SK-N-SH treated with all-trans-retinoic acid at 6 μM for 48 hours (cell line): Measurements from ENCODE around the gene MALL.

ENCODE experiments used
- ATAC-seq: fragments of 200-7000 bp; cut with Tn5 transposase; 3 replicates; pipeline ENCODE4 v1.9.1; 2020; ENCODE audit warnings: mild to moderate bottlenecking, moderate library complexity
- ARNTL ChIP-seq: fragments of 450-650 bp; formaldehyde crosslinking; IDR thresholded peaks from 2 replicates; pipeline ENCODE4 v1.5.0; 2020; ENCODE audit warnings: low read depth, mild to moderate bottlenecking, moderate library complexity, borderline replicate concordance
- BACH2 ChIP-seq: fragments of 250-450 bp; sonication (Bioruptor Pico); IDR thresholded peaks from 2 replicates; pipeline ENCODE4 v1.9.0; 2021; ENCODE audit warnings: mild to moderate bottlenecking, borderline replicate concordance
- CSDC2 ChIP-seq: fragments of 250-450 bp; sonication (Bioruptor Pico); IDR thresholded peaks from 2 replicates; pipeline ENCODE4 v1.5.0; 2020; ENCODE audit warnings: mild to moderate bottlenecking, moderate library complexity
- ESRRG ChIP-seq: fragments of 250-450 bp; sonication (Bioruptor Pico); IDR thresholded peaks from 2 replicates; pipeline ENCODE4 v1.6.1; 2021; ENCODE audit warnings: mild to moderate bottlenecking
- GLIS3 ChIP-seq: fragments of 250-450 bp; sonication (Bioruptor Pico); IDR thresholded peaks from 2 replicates; pipeline ENCODE4 v1.5.0; 2020; ENCODE audit warnings: mild to moderate bottlenecking, moderate library complexity
- ISL1 ChIP-seq: fragments of 250-450 bp; sonication (Bioruptor Pico); IDR thresholded peaks from 2 replicates; pipeline ENCODE4 v2.1.2; 2022; ENCODE audit warnings: mild to moderate bottlenecking, moderate library complexity
- OSR1 ChIP-seq: fragments of 250-450 bp; sonication (Bioruptor Pico); IDR thresholded peaks from 2 replicates; pipeline ENCODE4 v1.8.0; 2022; ENCODE audit warnings: moderate library complexity, mild to moderate bottlenecking, inconsistent platforms
- POU6F1 ChIP-seq: fragments of 250-450 bp; sonication (Bioruptor Pico); IDR thresholded peaks from 2 replicates; pipeline ENCODE4 v1.8.0; 2021; ENCODE audit warnings: low read depth, mild to moderate bottlenecking, moderate library complexity, borderline replicate concordance
- PPARA ChIP-seq: fragments of 250-450 bp; sonication (Bioruptor Pico); IDR thresholded peaks from 2 replicates; pipeline ENCODE4 v1.5.0; 2020; ENCODE audit warnings: mild to moderate bottlenecking, borderline replicate concordance
- RARB ChIP-seq: fragments of 250-450 bp; sonication (Bioruptor Pico); IDR thresholded peaks from 2 replicates; pipeline ENCODE4 v1.8.0; 2021; ENCODE audit warnings: mild to moderate bottlenecking, moderate library complexity
- SNAI2 ChIP-seq: fragments of 250-450 bp; sonication (Bioruptor Pico); IDR thresholded peaks from 2 replicates; pipeline ENCODE4 v1.5.0; 2020; ENCODE audit warnings: mild to moderate bottlenecking, moderate library complexity
- TCF4 ChIP-seq: fragments of 250-450 bp; sonication (Bioruptor Pico); IDR thresholded peaks from 2 replicates; pipeline ENCODE4 v1.8.0; 2021; ENCODE audit warnings: mild to moderate bottlenecking, moderate library complexity, borderline replicate concordance
- TOX ChIP-seq: fragments of 250-450 bp; sonication (Bioruptor Pico); IDR thresholded peaks from 2 replicates; pipeline ENCODE4 v1.8.0; 2021; ENCODE audit warnings: mild to moderate bottlenecking, moderate library complexity, borderline replicate concordance
- ZC3H10 ChIP-seq: fragments of 250-450 bp; sonication (Bioruptor Pico); IDR thresholded peaks from 2 replicates; pipeline ENCODE4 v1.5.1; 2021; ENCODE audit warnings: mild to moderate bottlenecking, moderate library complexity
- ZFP3 ChIP-seq: fragments of 250-450 bp; sonication (Bioruptor Pico); IDR thresholded peaks from 2 replicates; pipeline ENCODE4 v1.5.0; 2020; ENCODE audit warnings: mild to moderate bottlenecking, moderate library complexity
- ZFP30 ChIP-seq: fragments of 450-650 bp; formaldehyde crosslinking; IDR thresholded peaks from 2 replicates; pipeline ENCODE4 v1.5.0; 2022; ENCODE audit warnings: mild to moderate bottlenecking, moderate library complexity
- ZNF565 ChIP-seq: fragments of 450-650 bp; formaldehyde crosslinking; conservative IDR thresholded peaks from 2 replicates; pipeline ENCODE4 v1.5.0; 2020; ENCODE audit warnings: low read depth, mild to moderate bottlenecking, moderate library complexity
- ZNF70 ChIP-seq: fragments of 450-650 bp; formaldehyde crosslinking; IDR thresholded peaks from 2 replicates; pipeline ENCODE4 v1.5.0; 2020; ENCODE audit warnings: mild to moderate bottlenecking, moderate library complexity
- ZNF8 ChIP-seq: fragments of 450-650 bp; formaldehyde crosslinking; IDR thresholded peaks from 2 replicates; pipeline ENCODE4 v1.5.0; 2020; ENCODE audit warnings: mild to moderate bottlenecking, moderate library complexity
- TF ChIP-seq, protein P1 (sequence below): fragments of 250-450 bp; sonication (Bioruptor Pico); IDR thresholded peaks from 2 replicates; pipeline ENCODE4 v1.8.0; 2020; ENCODE audit warnings: mild to moderate bottlenecking, moderate library complexity, borderline replicate concordance
- TF ChIP-seq, protein P2 (sequence below): fragments of 250-450 bp; sonication (Bioruptor Pico); IDR thresholded peaks from 2 replicates; pipeline ENCODE4 v1.5.1; 2021; ENCODE audit warnings: mild to moderate bottlenecking, moderate library complexity
- TF ChIP-seq, protein P3 (sequence below): fragments of 250-450 bp; sonication (Bioruptor Pico); IDR thresholded peaks from 2 replicates; pipeline ENCODE4 v1.5.0; 2020; ENCODE audit warnings: mild to moderate bottlenecking, moderate library complexity

MALL gene

GRCh38 chr2:110099038-110099425 lies 16.6 kb downstream of the MALL start:
- no peak for ATAC-seq
- TF ChIP-seq ZNF565 (CRISPR knock-in tag) (no peak), ZFP30 (CRISPR knock-in tag) (no peak), OSR1 (CRISPR knock-in tag) (no peak), SNAI2 (CRISPR knock-in tag) (no peak), ZNF70 (CRISPR knock-in tag) (no peak), ISL1 (CRISPR knock-in tag) (no peak), ARNTL (CRISPR knock-in tag) (no peak), PPARA (no peak), GLIS3 (CRISPR knock-in tag) (no peak), ZNF8 (CRISPR knock-in tag) (no peak), TOX (no peak), CSDC2 (CRISPR knock-in tag) (no peak), RARB (CRISPR knock-in tag) (no peak)
- TF ChIP-seq, protein P1, sequence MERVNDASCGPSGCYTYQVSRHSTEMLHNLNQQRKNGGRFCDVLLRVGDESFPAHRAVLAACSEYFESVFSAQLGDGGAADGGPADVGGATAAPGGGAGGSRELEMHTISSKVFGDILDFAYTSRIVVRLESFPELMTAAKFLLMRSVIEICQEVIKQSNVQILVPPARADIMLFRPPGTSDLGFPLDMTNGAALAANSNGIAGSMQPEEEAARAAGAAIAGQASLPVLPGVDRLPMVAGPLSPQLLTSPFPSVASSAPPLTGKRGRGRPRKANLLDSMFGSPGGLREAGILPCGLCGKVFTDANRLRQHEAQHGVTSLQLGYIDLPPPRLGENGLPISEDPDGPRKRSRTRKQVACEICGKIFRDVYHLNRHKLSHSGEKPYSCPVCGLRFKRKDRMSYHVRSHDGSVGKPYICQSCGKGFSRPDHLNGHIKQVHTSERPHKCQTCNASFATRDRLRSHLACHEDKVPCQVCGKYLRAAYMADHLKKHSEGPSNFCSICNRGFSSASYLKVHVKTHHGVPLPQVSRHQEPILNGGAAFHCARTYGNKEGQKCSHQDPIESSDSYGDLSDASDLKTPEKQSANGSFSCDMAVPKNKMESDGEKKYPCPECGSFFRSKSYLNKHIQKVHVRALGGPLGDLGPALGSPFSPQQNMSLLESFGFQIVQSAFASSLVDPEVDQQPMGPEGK, result no peak
- TF ChIP-seq, protein P2, sequence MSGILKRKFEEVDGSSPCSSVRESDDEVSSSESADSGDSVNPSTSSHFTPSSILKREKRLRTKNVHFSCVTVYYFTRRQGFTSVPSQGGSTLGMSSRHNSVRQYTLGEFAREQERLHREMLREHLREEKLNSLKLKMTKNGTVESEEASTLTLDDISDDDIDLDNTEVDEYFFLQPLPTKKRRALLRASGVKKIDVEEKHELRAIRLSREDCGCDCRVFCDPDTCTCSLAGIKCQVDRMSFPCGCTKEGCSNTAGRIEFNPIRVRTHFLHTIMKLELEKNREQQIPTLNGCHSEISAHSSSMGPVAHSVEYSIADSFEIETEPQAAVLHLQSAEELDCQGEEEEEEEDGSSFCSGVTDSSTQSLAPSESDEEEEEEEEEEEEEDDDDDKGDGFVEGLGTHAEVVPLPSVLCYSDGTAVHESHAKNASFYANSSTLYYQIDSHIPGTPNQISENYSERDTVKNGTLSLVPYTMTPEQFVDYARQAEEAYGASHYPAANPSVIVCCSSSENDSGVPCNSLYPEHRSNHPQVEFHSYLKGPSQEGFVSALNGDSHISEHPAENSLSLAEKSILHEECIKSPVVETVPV (CRISPR knock-in tag), result no peak
- TF ChIP-seq, protein P3, sequence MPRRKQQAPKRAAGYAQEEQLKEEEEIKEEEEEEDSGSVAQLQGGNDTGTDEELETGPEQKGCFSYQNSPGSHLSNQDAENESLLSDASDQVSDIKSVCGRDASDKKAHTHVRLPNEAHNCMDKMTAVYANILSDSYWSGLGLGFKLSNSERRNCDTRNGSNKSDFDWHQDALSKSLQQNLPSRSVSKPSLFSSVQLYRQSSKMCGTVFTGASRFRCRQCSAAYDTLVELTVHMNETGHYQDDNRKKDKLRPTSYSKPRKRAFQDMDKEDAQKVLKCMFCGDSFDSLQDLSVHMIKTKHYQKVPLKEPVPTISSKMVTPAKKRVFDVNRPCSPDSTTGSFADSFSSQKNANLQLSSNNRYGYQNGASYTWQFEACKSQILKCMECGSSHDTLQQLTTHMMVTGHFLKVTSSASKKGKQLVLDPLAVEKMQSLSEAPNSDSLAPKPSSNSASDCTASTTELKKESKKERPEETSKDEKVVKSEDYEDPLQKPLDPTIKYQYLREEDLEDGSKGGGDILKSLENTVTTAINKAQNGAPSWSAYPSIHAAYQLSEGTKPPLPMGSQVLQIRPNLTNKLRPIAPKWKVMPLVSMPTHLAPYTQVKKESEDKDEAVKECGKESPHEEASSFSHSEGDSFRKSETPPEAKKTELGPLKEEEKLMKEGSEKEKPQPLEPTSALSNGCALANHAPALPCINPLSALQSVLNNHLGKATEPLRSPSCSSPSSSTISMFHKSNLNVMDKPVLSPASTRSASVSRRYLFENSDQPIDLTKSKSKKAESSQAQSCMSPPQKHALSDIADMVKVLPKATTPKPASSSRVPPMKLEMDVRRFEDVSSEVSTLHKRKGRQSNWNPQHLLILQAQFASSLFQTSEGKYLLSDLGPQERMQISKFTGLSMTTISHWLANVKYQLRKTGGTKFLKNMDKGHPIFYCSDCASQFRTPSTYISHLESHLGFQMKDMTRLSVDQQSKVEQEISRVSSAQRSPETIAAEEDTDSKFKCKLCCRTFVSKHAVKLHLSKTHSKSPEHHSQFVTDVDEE, result no peak

- ATAC-seq, result no peak
- TF ChIP-seq, protein P3, result no peak
- TF ChIP-seq GLIS3 (CRISPR knock-in tag) (no peak), TCF4 (CRISPR knock-in tag) (no peak), ZC3H10 (CRISPR knock-in tag) (no peak), ZNF8 (CRISPR knock-in tag) (no peak), TOX (no peak), POU6F1 (CRISPR knock-in tag) (no peak), ZNF70 (CRISPR knock-in tag) (no peak), PPARA (no peak), ESRRG (no peak), ZNF565 (CRISPR knock-in tag) (no peak), ARNTL (CRISPR knock-in tag) (no peak), SNAI2 (CRISPR knock-in tag) (no peak), ZFP3 (CRISPR knock-in tag) (no peak), BACH2 (CRISPR knock-in tag) (no peak), RARB (CRISPR knock-in tag) (no peak), OSR1 (CRISPR knock-in tag) (no peak)
- TF ChIP-seq, protein P2 (CRISPR knock-in tag), result no peak
- TF ChIP-seq, all 23 proteins: peak for 0
Measured at GRCh38 chr2:110097506-110098220, 18.0 kb downstream of the MALL start.
